CD1c-positive myeloid dendritic cell (primary cell): Measurements from ENCODE around the gene SEC24B.
"Not testable (repeated sequence)": the region's sequence is repeated elsewhere in the genome, so short reads cannot be mapped to it uniquely, and the experiment has no call there.

Experiments
- DNase-seq: peaks from one replicate; pipeline ENCODE4 v3.0.0-alpha.2; 2016; ENCODE audit errors: extremely low spot score

Gene SEC24B

DNA sequence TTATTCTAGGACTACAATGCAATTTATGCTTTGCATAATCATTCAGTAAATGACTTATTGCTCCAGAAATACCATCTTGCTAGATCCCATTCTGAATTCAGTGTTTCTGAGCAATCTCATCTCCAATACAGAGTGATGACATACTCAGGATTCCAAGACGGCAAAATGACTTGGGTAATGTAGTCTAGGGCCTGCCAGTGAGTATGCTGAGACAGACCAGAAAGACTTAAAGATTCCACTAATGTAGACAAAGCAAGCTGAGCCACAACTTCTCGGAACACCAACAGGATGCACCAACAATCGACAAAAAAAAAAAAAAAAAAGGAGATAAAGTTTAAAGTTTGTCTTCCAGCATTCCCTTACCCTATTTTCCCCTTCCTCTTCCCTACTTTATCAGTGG, 919 bp upstream of the SEC24B start:
- no peak for DNase-seq

GRCh38 chr4:109434007-109434971, 674 bp downstream of the SEC24B start:
- DNase-seq, result peak; percentile 31

DNA sequence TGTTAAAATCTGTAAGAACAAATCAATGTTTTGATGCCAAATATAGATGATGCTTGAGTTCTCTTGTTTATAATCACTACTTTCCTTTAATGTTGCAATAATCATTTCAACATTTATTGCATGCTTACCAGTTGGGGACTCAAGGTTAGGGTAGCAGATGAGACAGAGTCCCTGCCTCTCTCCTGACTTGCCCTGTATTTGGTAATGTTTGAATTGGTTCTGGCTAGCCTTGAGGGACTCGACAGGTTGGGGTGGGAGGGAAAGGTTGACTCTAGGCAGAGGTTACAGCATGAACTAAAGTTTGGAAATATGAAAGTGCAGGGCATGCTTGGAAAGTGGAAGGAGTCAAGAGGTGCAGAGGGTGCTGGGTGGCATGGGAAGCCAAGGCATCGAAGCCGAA, 2.0 kb downstream of the SEC24B start:
- DNase-seq, result no peak

GRCh38 chr4:109436504-109436903, 2.9 kb downstream of the SEC24B start:
- no peak for DNase-seq

GRCh38 chr4:109440948-109441347, 7.3 kb downstream of the SEC24B start:
- DNase-seq, result no peak

GRCh38 chr4:109441862-109442458, 8.3 kb downstream of the SEC24B start:
- no peak for DNase-seq

GRCh38 chr4:109444182-109444844, 10.7 kb downstream of the SEC24B start:
- peak; percentile 52 for DNase-seq

- no peak for DNase-seq
Observed at GRCh38 chr4:109447278-109447677, 13.7 kb downstream of the SEC24B start.

DNA sequence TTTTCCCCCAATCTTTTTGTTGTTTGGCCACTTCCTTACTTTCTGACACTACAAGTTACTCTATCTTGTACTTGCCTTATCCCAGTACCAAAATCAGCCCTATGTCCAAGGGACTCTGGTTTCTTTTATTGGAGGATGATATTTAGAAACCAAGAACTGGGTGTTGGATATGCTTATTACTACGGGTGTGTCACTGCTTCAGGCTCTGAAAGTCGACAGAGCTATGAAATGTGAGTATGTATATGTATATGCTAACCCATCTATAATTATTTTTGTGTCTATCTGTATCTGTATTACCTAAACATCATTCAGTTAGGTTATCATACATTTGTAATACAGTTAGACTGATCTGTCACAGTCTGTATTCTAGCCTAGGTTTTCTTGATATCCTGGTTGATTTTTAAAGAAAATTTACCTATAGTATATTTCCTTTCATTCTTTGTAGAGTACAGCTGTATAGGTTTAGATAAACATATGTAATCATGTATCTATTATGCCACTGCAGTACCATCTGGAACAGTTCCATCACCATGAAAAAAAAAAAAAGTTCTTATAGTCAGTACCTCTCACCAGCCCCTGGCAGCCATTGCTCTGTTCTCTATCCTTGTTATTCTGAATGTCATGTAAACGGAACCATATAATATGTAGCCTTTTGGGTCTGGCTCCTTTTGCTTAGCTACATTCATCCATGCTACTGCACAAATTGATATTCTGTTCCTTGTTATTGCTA, 18.1 kb downstream of the SEC24B start:
- no peak for DNase-seq

DNA sequence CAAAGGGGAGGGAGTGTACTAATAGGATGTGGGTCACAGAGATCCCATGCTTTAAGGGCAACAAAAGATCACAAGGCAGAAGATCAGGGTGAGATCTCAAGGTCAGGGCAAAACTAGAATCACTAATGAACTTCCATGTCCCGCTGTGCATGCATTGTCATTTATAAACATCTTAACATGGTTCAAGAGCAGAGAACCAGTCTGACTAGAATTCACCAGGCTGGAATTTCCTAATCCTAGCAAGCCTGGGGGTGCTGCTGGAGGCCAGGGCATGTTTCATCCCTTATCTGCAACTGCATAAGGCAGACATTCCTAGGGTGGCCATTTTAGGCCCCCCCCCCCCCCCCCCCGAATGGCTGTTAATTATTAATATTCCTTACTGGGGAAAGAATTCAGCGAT, 19.5 kb downstream of the SEC24B start:
- not testable (repeated sequence) for DNase-seq

DNA sequence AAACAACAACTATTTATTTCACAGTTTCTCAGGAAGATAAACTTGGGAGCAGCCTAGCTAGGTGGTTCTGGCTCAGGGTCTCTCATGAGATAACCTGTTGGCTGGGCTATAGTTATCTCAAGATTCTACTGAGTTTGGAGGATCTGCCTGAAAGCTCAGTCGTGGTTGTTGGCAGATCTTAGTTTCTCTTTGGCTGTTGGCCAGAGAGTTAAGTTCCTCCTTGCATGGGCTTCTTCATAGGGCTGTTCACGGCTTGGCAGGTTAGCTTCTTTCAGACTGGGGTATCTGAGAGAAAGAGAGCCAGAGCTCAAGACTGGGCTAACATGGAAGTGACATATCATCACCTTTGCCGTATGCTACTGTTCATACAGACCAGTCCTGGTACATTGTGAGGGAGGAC, 28.7 kb downstream of the SEC24B start:
- DNase-seq, result no peak

DNA sequence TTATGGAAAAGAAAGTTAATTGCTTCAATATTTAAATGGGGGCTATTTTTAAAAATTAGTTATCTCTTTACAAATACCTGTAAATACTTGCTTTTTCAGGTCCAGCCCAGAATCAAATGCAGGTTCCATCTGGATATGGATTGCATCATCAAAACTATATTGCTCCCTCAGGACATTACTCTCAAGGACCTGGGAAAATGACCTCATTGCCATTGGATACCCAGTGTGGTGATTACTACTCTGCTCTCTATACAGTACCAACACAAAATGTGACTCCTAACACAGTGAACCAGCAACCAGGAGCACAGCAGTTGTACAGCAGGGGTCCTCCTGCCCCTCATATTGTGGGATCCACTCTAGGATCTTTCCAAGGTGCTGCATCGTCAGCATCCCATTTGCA, 29.2 kb downstream of the SEC24B start:
- DNase-seq, result no peak

GRCh38 chr4:109465069-109465468, 31.5 kb downstream of the SEC24B start:
- DNase-seq, result no peak

DNA sequence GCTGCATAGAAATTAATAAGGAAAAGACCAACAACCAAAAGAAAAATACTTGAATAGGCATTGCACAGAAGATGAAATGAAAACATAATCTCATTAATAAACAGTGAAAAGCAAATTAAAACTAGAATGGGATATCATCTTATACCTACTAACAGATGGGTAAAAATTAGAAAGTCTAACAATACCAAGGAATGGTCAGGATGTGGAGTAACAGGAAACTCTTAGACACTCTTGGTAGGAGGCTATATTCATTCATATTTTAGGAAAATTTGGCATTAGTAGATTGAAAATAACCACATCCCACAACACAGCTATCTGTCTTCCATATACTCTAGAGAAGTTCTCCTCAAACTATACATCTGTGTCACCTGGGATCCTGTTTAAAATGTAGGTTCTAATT, 36.3 kb downstream of the SEC24B start:
- no peak for DNase-seq

GRCh38 chr4:109472343-109472761, 38.7 kb downstream of the SEC24B start:
- no peak for DNase-seq

DNA sequence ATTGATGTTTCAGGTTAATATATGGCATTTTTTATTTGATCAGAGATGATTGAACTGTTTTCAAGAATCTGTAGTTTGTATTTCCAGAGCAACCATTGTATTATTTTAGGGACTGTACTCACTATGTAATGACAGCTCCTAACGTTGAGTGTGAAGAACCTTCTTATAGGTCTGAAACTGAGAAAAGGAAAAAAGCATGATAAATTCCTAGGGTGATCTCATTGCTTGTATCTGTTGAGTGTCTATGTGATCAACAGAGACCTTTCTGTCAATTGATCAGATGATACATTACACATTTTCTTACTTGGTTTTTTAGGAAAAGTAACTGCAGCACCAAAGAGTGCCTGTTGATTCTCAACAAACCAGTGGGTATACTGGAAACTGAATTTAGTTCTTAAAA, 40.2 kb downstream of the SEC24B start:
- DNase-seq, result no peak

- DNase-seq, result no peak
Observed at GRCh38 chr4:109486007-109486406, 52.4 kb downstream of the SEC24B start.

GRCh38 chr4:109494563-109494962, 60.9 kb downstream of the SEC24B start:
- DNase-seq, result no peak

GRCh38 chr4:109495514-109495913, 61.9 kb downstream of the SEC24B start:
- no peak for DNase-seq

DNA sequence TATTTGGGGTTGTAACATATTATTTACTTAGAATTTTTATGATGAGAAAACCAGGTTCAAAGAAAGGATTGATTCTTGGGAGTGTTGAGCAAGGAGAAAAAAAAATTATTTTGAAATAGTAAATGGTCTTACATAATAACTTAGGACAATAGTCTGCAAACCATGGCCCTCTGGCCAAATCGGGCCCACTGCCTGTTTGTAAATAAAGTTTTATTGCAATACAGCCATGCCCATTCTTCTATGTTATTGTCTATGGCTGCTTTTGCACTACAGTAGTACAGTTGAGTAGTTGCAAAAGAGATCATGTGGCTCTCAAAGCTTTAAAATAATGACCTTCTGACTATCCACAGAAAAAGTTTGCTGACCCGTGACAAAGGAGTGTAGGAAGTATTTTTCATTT, 63.3 kb downstream of the SEC24B start:
- DNase-seq, result no peak

- no peak for DNase-seq
Observed at GRCh38 chr4:109497511-109497910, 63.9 kb downstream of the SEC24B start.

DNA sequence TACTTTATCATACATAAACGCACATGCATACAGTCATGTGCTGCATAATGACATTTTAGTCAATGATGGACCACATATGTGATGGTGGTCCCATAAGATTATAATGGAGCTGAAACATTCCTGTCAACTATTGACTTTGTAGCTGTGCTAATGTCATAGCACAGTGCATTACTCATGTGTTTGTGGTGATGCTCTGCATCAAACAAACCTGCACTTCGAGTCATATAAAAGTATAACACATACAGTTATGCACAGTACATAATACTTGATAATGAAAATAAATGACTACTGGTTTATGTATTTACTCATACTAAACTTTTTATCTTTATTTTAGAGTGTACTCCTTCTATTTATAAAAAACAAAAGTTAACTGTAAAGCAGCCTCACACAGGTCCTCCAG, 65.9 kb downstream of the SEC24B start:
- no peak for DNase-seq
